ENCODE data around the gene PROM1.

PROM1 gene

DNA sequence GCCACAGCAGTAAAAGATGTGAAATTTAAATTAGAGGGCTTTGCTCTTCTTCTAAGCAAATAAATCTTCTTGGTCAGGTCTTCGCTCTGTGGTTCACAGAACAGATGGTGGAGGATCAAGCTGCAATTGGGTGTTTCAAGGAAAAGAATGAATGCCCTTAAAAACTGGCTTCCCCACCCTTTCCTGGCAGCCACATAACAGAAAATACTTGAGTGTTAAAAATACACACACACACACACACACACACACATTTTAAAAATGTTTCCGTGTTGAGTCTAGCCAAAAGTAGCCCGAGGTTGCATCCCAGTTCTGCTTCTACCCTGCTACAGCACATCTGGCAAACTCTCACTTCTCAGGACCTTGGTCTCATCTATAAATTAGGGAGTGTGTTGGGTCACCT is 64.2 kb downstream of the PROM1 start:
- TF ChIP-seq EZH2phosphoT487 (IDR thresholded peaks at IDR 0.05; ENCODE audit: low read length) (no peak), EZH2 (optimal IDR thresholded peaks at IDR 0.05; ENCODE audit: low read depth, low read length) (no peak)
- TF ChIP-seq, protein P1, sequence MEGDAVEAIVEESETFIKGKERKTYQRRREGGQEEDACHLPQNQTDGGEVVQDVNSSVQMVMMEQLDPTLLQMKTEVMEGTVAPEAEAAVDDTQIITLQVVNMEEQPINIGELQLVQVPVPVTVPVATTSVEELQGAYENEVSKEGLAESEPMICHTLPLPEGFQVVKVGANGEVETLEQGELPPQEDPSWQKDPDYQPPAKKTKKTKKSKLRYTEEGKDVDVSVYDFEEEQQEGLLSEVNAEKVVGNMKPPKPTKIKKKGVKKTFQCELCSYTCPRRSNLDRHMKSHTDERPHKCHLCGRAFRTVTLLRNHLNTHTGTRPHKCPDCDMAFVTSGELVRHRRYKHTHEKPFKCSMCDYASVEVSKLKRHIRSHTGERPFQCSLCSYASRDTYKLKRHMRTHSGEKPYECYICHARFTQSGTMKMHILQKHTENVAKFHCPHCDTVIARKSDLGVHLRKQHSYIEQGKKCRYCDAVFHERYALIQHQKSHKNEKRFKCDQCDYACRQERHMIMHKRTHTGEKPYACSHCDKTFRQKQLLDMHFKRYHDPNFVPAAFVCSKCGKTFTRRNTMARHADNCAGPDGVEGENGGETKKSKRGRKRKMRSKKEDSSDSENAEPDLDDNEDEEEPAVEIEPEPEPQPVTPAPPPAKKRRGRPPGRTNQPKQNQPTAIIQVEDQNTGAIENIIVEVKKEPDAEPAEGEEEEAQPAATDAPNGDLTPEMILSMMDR (IDR thresholded peaks at IDR 0.05; ENCODE audit: low read length): no peak
- Histone ChIP-seq H3K9me2 (replicated peaks; ENCODE audit: insufficient read depth, low read length) (no peaks in the 10 kb centered on the region), H3K4me2 (ENCODE audit: low read depth, low read length) (no peak overlapping the region), H3K36me3 (replicated peaks; ENCODE audit: insufficient read depth, low read length) (no peaks in the 10 kb centered on the region), H3K4me1 (ENCODE audit: low read length) (no peaks in the 10 kb centered on the region), H3F3A (ENCODE audit: insufficient read depth, low read length) (no peaks in the 10 kb centered on the region), H3K27me3 (replicated peaks; ENCODE audit: insufficient read depth, low read length) (no peaks in the 10 kb centered on the region), H3K27ac (ENCODE audit: low read length) (no peak overlapping the region), H3K4me3 (ENCODE audit: low read length) (no peak overlapping the region), H3K9ac (ENCODE audit: low read length) (no peak overlapping the region), H3K9me3 (replicated peaks; ENCODE audit: insufficient read depth, low read length) (no peaks in the 10 kb centered on the region), H3K79me2 (ENCODE audit: low read length) (no peaks in the 10 kb centered on the region), H2AFZ (ENCODE audit: low read length) (no peak overlapping the region), H4K20me1 (ENCODE audit: insufficient read depth, low read length) (no peaks in the 10 kb centered on the region)
- DNase-seq: no peak

DNA sequence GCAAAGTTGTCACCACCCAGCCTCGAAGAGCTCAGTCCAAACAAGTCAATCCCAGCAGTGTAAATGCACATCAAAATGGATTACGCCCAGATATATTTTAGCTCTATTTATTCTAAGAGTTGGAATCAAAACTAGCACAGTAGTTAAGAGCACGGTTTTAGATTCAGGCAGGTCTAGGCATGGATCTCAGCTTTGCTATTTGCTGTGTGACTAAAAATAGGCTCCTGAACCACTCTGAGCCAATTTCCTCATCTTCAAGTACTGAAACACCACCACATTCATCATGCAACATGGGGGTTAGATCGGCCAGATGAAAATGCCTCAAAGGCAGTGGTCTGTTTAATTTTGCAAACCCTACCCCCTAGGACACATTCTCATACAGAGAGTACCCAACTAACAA is 65.0 kb downstream of the PROM1 start:
- H3K9ac ChIP-seq (ENCODE audit: low read length): no peak overlapping the region
- no peak overlapping the region for H2AFZ ChIP-seq (ENCODE audit: low read length)
- H3K4me1 ChIP-seq (ENCODE audit: low read length): no peaks in the 10 kb centered on the region
- TF ChIP-seq, protein P1 (IDR thresholded peaks at IDR 0.05; ENCODE audit: low read length): no peak
- no peaks in the 10 kb centered on the region for H3K9me2 ChIP-seq (replicated peaks; ENCODE audit: insufficient read depth, low read length)
- H3F3A ChIP-seq (ENCODE audit: insufficient read depth, low read length): no peaks in the 10 kb centered on the region
- no peaks in the 10 kb centered on the region for H3K79me2 ChIP-seq (ENCODE audit: low read length)
- H3K4me2 ChIP-seq (ENCODE audit: low read depth, low read length): no peak overlapping the region
- no peak overlapping the region for H3K4me3 ChIP-seq (ENCODE audit: low read length)
- H3K27ac ChIP-seq (ENCODE audit: low read length): no peak overlapping the region
- DNase-seq: no peak
- H4K20me1 ChIP-seq (ENCODE audit: insufficient read depth, low read length): no peaks in the 10 kb centered on the region
- H3K9me3 ChIP-seq (replicated peaks; ENCODE audit: insufficient read depth, low read length): no peaks in the 10 kb centered on the region
- H3K36me3 ChIP-seq (replicated peaks; ENCODE audit: insufficient read depth, low read length): no peaks in the 10 kb centered on the region
- H3K27me3 ChIP-seq (replicated peaks; ENCODE audit: insufficient read depth, low read length): no peaks in the 10 kb centered on the region

- Histone ChIP-seq H3K27ac (ENCODE audit: low read length) (no peak overlapping the region), H3K9ac (ENCODE audit: low read length) (no peak overlapping the region), H3K36me3 (replicated peaks; ENCODE audit: insufficient read depth, low read length) (no peaks in the 10 kb centered on the region), H3K4me1 (ENCODE audit: low read length) (no peaks in the 10 kb centered on the region), H3K4me3 (ENCODE audit: low read length) (no peak overlapping the region), H3K27me3 (replicated peaks; ENCODE audit: insufficient read depth, low read length) (no peaks in the 10 kb centered on the region), H3K79me2 (ENCODE audit: low read length) (no peaks in the 10 kb centered on the region), H2AFZ (ENCODE audit: low read length) (no peak overlapping the region), H3K9me3 (replicated peaks; ENCODE audit: insufficient read depth, low read length) (no peaks in the 10 kb centered on the region), H3K9me2 (replicated peaks; ENCODE audit: insufficient read depth, low read length) (no peaks in the 10 kb centered on the region), H3K4me2 (ENCODE audit: low read depth, low read length) (no peak overlapping the region), H4K20me1 (ENCODE audit: insufficient read depth, low read length) (no peaks in the 10 kb centered on the region), H3F3A (ENCODE audit: insufficient read depth, low read length) (no peaks in the 10 kb centered on the region)
- TF ChIP-seq EZH2phosphoT487 (IDR thresholded peaks at IDR 0.05; ENCODE audit: low read length): no peak
- no peak for TF ChIP-seq EZH2 (optimal IDR thresholded peaks at IDR 0.05; ENCODE audit: low read depth, low read length)
- TF ChIP-seq, protein P1 (IDR thresholded peaks at IDR 0.05; ENCODE audit: low read length): no peak
- DNase-seq: no peak
Observed at GRCh38 chr4:16018061-16018676, 65.7 kb downstream of the PROM1 start.
